GM12878 (cell line): ENCODE measurements around the gene RAC2. TPM values are rescaled to one million over a fixed set of nuclear protein-coding genes. Genes with fewer than 3 reads are reported as not detected.

ENCODE experiments used
- ATAC-seq: fragments of 200-7000 bp; cut with Tn5 transposase; 3 replicates; pipeline ENCODE4 v1.9.1; 2020; ENCODE audit warnings: mild to moderate bottlenecking, moderate library complexity
- BruUV-seq: library from RNA; stranded (reverse); fragments of 400-500 nt; replicated peaks from 2 replicates; lab custom pipeline; 2021; lab: Mats Ljungman, UMichigan
- CTCF ChIA-PET: fragments of 300-600 bp; sonication (Branson Sonifier 250); formaldehyde crosslinking; extraction: SDS; loops from one replicate; lab custom pipeline; 2021; ENCODE audit warnings: inconsistent platforms; lab: Yijun Ruan, JAX
- POLR2A ChIA-PET: fragments of 350-600 bp; formaldehyde crosslinking; extraction: SDS; loops from one replicate; lab custom pipeline; 2021; ENCODE audit warnings: inconsistent platforms; lab: Charles Lee
- RAD21 ChIA-PET: fragments of 300-600 bp; sonication (Branson Sonifier 250); formaldehyde crosslinking; loops from one replicate; lab custom pipeline; 2023; ENCODE audit warnings: antibody characterized with exemption; ENCODE audit not compliant: unreplicated experiment; lab: Charles Lee
- SMC1A ChIA-PET: fragments of 300-600 bp; sonication (Branson Sonifier 250); formaldehyde crosslinking; loops from one replicate; lab custom pipeline; 2023; ENCODE audit not compliant: unreplicated experiment, uncharacterized antibody; lab: Charles Lee
- DNase-seq: peaks from one replicate; pipeline ENCODE4 v3.0.0-alpha.2; 2011; ENCODE audit warnings: low read depth, low spot score
- FAIRE-seq: peaks from 3 replicates; lab custom pipeline; 2011; peaks lifted over from hg19 to GRCh38; lab: Jason Lieb, UNC
- H2AFZ ChIP-seq: 2 replicates; pipeline ENCODE4 v1.6.0; 2011; ENCODE audit warnings: low read depth, low read length, control low read depth; ENCODE audit not compliant: control insufficient read depth
- H3K27ac ChIP-seq: 2 replicates; pipeline ENCODE4 v1.5.1; 2011; ENCODE audit warnings: control low read depth; ENCODE audit not compliant: control insufficient read depth, insufficient read depth
- H3K27me3 ChIP-seq, 2 experiments: replicated peaks in 1 of 2; 2 replicates each; pipeline versions ENCODE4 v1.6.0 to v1.6.1; 2011; ENCODE audit warnings: low read length in 1 of 2; ENCODE audit not compliant: control insufficient read depth in 2 of 2, insufficient read depth in 2 of 2
- H3K36me3 ChIP-seq, 2 experiments: 2 replicates each; pipeline ENCODE4 v1.5.1; 2011; ENCODE audit warnings: low read length in 1 of 2; ENCODE audit not compliant: control insufficient read depth in 2 of 2, insufficient read depth in 2 of 2
- H3K4me1 ChIP-seq: 2 replicates; pipeline ENCODE4 v1.6.1; 2011; ENCODE audit warnings: mild to moderate bottlenecking, low read length, moderate library complexity, mixed read lengths; ENCODE audit not compliant: control insufficient read depth, insufficient read depth
- H3K4me2 ChIP-seq: 2 replicates; pipeline ENCODE4 v1.6.0; 2011; ENCODE audit warnings: control low read depth; ENCODE audit not compliant: control insufficient read depth, insufficient read depth
- H3K4me3 ChIP-seq: fragments of 200-600 bp; sonication (generic); 2 replicates; pipeline ENCODE4 v1.5.1; 2016
- H3K79me2 ChIP-seq: 2 replicates; pipeline ENCODE4 v1.6.0; 2011; ENCODE audit warnings: low read length; ENCODE audit not compliant: control insufficient read depth, insufficient read depth
- H3K9ac ChIP-seq: 2 replicates; pipeline ENCODE4 v1.8.0; 2011; ENCODE audit warnings: low read length, control low read depth, mixed read lengths; ENCODE audit not compliant: control insufficient read depth, insufficient read depth
- H3K9me3 ChIP-seq: replicated peaks from 3 replicates; pipeline ENCODE4 v1.5.1; 2011; ENCODE audit warnings: mild to moderate bottlenecking, low read length; ENCODE audit not compliant: control insufficient read depth, insufficient read depth
- H4K20me1 ChIP-seq: 2 replicates; pipeline ENCODE4 v1.6.0; 2011; ENCODE audit not compliant: control insufficient read depth, insufficient read depth
- BCL11A ChIP-seq: IDR thresholded peaks from 2 replicates; pipeline ENCODE4 v1.6.1; 2011; ENCODE audit warnings: low read depth, low read length
- DPF2 ChIP-seq: fragments of 450-650 bp; IDR thresholded peaks from 2 replicates; pipeline ENCODE4 v1.6.1; 2017; ENCODE audit warnings: mild to moderate bottlenecking
- JUNB ChIP-seq: IDR thresholded peaks from 2 replicates; pipeline ENCODE4 v1.6.1; 2016; ENCODE audit warnings: antibody characterized with exemption, mild to moderate bottlenecking
- MTA2 ChIP-seq: fragments of 450-650 bp; IDR thresholded peaks from 2 replicates; pipeline ENCODE4 v1.6.1; 2016; ENCODE audit warnings: low read depth, mild to moderate bottlenecking, moderate library complexity
- POLR2A ChIP-seq: IDR thresholded peaks from 2 replicates; pipeline ENCODE4 v1.6.1; 2011; ENCODE audit warnings: low read depth, mild to moderate bottlenecking, low read length
- POLR2AphosphoS2 ChIP-seq: IDR thresholded peaks from 2 replicates; pipeline ENCODE4 v1.6.1; 2011; ENCODE audit warnings: low read depth, mild to moderate bottlenecking, low read length, improper control_type of control experiment, moderate library complexity
- RB1 ChIP-seq: fragments of 450-650 bp; formaldehyde crosslinking; IDR thresholded peaks from 2 replicates; pipeline ENCODE4 v1.6.1; 2017; ENCODE audit warnings: mild to moderate bottlenecking, borderline replicate concordance
- SIX5 ChIP-seq: IDR thresholded peaks from 2 replicates; pipeline ENCODE4 v1.6.1; 2011; ENCODE audit warnings: mild to moderate bottlenecking, low read depth, low read length, moderate library complexity; ENCODE audit not compliant: severe bottlenecking
- SRF ChIP-seq, 2 experiments: IDR thresholded peaks; 2 replicates each; pipeline ENCODE4 v1.6.1; 2011; ENCODE audit warnings: low read depth in 2 of 2, low read length in 2 of 2, mild to moderate bottlenecking in 1 of 2, moderate library complexity in 1 of 2
- WGBS: methylation state at CpG from one replicate; pipeline ENCODE4 v1.1.6; 2016; ENCODE audit warnings: low lambda C conversion rate; ENCODE audit not compliant: insufficient replicate concordance, insufficient coverage; ENCODE audit errors: missing lambda C conversion rate; 5-methylcytosine and 5-hydroxymethylcytosine counted together
- in situ Hi-C: fragments of 300-500 bp; cut with MboI; formaldehyde crosslinking; loops from 9 replicates; pipeline ENCODE4 v1.14.3; 2018; ENCODE audit warnings: mixed read lengths
- intact Hi-C: fragments of 100-400 bp; cut with micrococcal nuclease; formaldehyde crosslinking; loops from one replicate; pipeline ENCODE4 v1.14.2; 2022; ENCODE audit not compliant: unreplicated experiment
- polyA plus RNA-seq, 11 experiments: library from polyadenylated mRNA; depleted of rRNA in 4 of 11; unstranded in 6 of 11; stranded (reverse) in 5 of 11; fragments of >200 nt; fragmentation: Nextera tagmentation in 4 of 11; fragmentation: Illumina TruSeq in 1 of 11; extraction: Ambion mirVana in 4 of 11; extraction: Trizol in 1 of 11; gene quantifications; 1 replicate in 1 of 11; 2 replicates in 10 of 11; pipeline versions ENCODE4 v1.2.1 to v1.2.3, GENCODE V29; 2011 to 2016; ENCODE audit warnings: inconsistent platforms in 2 of 11, missing spikeins in 2 of 11, low read depth in 1 of 11
- total RNA-seq, 4 experiments: library from RNA; depleted of rRNA in 3 of 4; stranded (reverse); fragments of >200 nt in 3 of 4; fragmentation: Illumina TruSeq in 1 of 4; extraction: Trizol in 1 of 4; gene quantifications; 2 replicates each; pipeline versions ENCODE4 v1.2.1 to v1.2.3, GENCODE V29; 2013 to 2021
- TF ChIP-seq, protein P1 (sequence below), 3 experiments: IDR thresholded peaks in 2 of 3; conservative IDR thresholded peaks in 1 of 3; 2 replicates each; pipeline ENCODE4 v1.5.1; 2011; ENCODE audit warnings: low read depth in 3 of 3, low read length in 3 of 3, mild to moderate bottlenecking in 3 of 3, control low read depth in 2 of 3, moderate library complexity in 2 of 3, inconsistent platforms in 1 of 3, mixed read lengths in 1 of 3; ENCODE audit not compliant: control insufficient read depth in 2 of 3, insufficient read depth in 1 of 3; ENCODE audit errors: extremely low read depth in 1 of 3
- TF ChIP-seq, protein P2 (sequence below): IDR thresholded peaks from 2 replicates; pipeline ENCODE4 v1.6.1; 2012; ENCODE audit warnings: improper control_type of control experiment, low read depth, low read length; ENCODE audit not compliant: insufficient replicate concordance
- TF ChIP-seq, protein P3 (sequence below): IDR thresholded peaks from 2 replicates; pipeline ENCODE4 v1.6.1; 2012; ENCODE audit warnings: low read depth, low read length, improper control_type of control experiment

The RAC2 gene
- total and polyA plus RNA-seq, 10 of the 15 experiments (the other 5 are each of a cell fraction or from before 2014, with no cell fraction given) = 102 to 386 (median 304) TPM

DNA sequence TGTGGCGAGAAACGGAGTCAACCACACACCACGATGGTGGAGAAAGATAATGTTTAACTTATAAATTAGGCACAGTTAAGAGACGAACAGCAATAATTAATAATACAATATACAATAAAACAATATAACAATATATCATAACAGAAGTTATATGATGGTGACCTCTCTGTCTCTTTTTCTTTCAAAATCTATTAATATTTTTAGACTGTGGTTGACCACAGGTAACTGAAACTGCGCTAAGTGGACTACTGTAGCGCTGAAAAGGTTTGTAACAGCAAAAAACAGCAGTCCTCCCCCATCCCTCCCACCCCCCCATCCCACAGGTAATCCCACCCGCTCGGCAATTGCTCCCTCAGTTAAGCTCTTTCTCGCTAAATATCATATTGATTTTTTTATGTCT is 28.2 kb downstream of the RAC2 start (continued):
- TF ChIP-seq RB1 (no peak), JUNB (no peak), BCL11A (0 out of 2 replicates have a peak, but pooled peaks have one; percentile 34), SIX5 (no peak), MTA2 (peak; percentile 33; the same call in 1 of the 2 replicates)

- ChIA-PET SMC1A (interaction anchor here (1.0 to 6.7 kb wide), 8 partner anchors 14 to 53 kb away, joined by 3 to 109 read pairs (median 10); partner anchors contain the start of gene RAC2), POLR2A (interaction anchor here (0.9 to 1.0 kb wide), 2 partner anchors 28 to 41 kb away, joined by 3 read pairs; no protein-coding TSS in a partner anchor), CTCF (interaction anchor here (6.2 to 8.1 kb wide), 3 partner anchors 15 to 46 kb away, joined by 59 to 111 read pairs (median 88); partner anchors contain the start of gene RAC2)
- TF ChIP-seq POLR2AphosphoS2 (no peak), POLR2A (no peak), SRF (IDR thresholded peaks at IDR 0.05; ENCODE audit: low read depth in 2 of 2, low read length in 2 of 2) (no peak), DPF2 (no peak)
- TF ChIP-seq, protein P1, sequence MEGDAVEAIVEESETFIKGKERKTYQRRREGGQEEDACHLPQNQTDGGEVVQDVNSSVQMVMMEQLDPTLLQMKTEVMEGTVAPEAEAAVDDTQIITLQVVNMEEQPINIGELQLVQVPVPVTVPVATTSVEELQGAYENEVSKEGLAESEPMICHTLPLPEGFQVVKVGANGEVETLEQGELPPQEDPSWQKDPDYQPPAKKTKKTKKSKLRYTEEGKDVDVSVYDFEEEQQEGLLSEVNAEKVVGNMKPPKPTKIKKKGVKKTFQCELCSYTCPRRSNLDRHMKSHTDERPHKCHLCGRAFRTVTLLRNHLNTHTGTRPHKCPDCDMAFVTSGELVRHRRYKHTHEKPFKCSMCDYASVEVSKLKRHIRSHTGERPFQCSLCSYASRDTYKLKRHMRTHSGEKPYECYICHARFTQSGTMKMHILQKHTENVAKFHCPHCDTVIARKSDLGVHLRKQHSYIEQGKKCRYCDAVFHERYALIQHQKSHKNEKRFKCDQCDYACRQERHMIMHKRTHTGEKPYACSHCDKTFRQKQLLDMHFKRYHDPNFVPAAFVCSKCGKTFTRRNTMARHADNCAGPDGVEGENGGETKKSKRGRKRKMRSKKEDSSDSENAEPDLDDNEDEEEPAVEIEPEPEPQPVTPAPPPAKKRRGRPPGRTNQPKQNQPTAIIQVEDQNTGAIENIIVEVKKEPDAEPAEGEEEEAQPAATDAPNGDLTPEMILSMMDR (IDR thresholded peaks at IDR 0.05 in 2 of 3, conservative IDR thresholded peaks at IDR 0.05 in 1 of 3; ENCODE audit: control insufficient read depth in 2 of 3, extremely low read depth in 1 of 3, insufficient read depth in 1 of 3, low read depth in 3 of 3, low read length in 3 of 3) = no peak
- TF ChIP-seq, protein P2, sequence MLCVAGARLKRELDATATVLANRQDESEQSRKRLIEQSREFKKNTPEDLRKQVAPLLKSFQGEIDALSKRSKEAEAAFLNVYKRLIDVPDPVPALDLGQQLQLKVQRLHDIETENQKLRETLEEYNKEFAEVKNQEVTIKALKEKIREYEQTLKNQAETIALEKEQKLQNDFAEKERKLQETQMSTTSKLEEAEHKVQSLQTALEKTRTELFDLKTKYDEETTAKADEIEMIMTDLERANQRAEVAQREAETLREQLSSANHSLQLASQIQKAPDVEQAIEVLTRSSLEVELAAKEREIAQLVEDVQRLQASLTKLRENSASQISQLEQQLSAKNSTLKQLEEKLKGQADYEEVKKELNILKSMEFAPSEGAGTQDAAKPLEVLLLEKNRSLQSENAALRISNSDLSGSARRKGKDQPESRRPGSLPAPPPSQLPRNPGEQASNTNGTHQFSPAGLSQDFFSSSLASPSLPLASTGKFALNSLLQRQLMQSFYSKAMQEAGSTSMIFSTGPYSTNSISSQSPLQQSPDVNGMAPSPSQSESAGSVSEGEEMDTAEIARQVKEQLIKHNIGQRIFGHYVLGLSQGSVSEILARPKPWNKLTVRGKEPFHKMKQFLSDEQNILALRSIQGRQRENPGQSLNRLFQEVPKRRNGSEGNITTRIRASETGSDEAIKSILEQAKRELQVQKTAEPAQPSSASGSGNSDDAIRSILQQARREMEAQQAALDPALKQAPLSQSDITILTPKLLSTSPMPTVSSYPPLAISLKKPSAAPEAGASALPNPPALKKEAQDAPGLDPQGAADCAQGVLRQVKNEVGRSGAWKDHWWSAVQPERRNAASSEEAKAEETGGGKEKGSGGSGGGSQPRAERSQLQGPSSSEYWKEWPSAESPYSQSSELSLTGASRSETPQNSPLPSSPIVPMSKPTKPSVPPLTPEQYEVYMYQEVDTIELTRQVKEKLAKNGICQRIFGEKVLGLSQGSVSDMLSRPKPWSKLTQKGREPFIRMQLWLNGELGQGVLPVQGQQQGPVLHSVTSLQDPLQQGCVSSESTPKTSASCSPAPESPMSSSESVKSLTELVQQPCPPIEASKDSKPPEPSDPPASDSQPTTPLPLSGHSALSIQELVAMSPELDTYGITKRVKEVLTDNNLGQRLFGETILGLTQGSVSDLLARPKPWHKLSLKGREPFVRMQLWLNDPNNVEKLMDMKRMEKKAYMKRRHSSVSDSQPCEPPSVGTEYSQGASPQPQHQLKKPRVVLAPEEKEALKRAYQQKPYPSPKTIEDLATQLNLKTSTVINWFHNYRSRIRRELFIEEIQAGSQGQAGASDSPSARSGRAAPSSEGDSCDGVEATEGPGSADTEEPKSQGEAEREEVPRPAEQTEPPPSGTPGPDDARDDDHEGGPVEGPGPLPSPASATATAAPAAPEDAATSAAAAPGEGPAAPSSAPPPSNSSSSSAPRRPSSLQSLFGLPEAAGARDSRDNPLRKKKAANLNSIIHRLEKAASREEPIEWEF = no peak
- TF ChIP-seq, protein P3, sequence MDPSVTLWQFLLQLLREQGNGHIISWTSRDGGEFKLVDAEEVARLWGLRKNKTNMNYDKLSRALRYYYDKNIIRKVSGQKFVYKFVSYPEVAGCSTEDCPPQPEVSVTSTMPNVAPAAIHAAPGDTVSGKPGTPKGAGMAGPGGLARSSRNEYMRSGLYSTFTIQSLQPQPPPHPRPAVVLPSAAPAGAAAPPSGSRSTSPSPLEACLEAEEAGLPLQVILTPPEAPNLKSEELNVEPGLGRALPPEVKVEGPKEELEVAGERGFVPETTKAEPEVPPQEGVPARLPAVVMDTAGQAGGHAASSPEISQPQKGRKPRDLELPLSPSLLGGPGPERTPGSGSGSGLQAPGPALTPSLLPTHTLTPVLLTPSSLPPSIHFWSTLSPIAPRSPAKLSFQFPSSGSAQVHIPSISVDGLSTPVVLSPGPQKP = no peak
These were observed 29.4 kb downstream of the RAC2 start for GRCh38 chr22:37214731-37215030.

More at GRCh38 chr22:37214731-37215030, 29.4 kb downstream of the RAC2 start:
- DNase-seq = no peak
- no peak for ATAC-seq
- in situ Hi-C loops (loop anchor here (25.0 kb wide), 1 partner anchor 1827 kb away; the partner anchor contains the start of gene HMOX1), intact Hi-C loops (loop anchor here (1.0 kb wide), 1 partner anchor 44 kb away; no protein-coding TSS in a partner anchor)
- H3K4me1 ChIP-seq = peaks cover 41% of the 10 kb centered on the region
- H3K36me3 ChIP-seq = no peaks in the 10 kb centered on the region; a peak in 1 of 4 replicates
- H2AFZ ChIP-seq = no peak overlapping the region
- no peak overlapping the region for H3K27ac ChIP-seq
- no peak overlapping the region for H3K4me2 ChIP-seq
- no TSS peak for BruUV-seq
- no peak overlapping the region for H3K4me3 ChIP-seq
- no peaks in the 10 kb centered on the region for H3K27me3 ChIP-seq
- no peaks in the 10 kb centered on the region for H3K9me3 ChIP-seq
- WGBS = 93% methylated on average over 13 of the region's 13 CpGs
- no peak overlapping the region for H3K9ac ChIP-seq
- H4K20me1 ChIP-seq = no peaks in the 10 kb centered on the region
- no peak for FAIRE-seq
- RAD21 ChIA-PET = interaction anchor here (3.3 to 5.7 kb wide), 4 partner anchors 14 to 52 kb away, joined by 21 to 39 read pairs (median 34); no protein-coding TSS in a partner anchor
- H3K79me2 ChIP-seq = peaks cover 8% of the 10 kb centered on the region
